ENCODE measurements around the gene MDM2. TPM values are rescaled to one million over a fixed set of nuclear protein-coding genes. Genes with fewer than 3 reads are reported as not detected.

Gene MDM2
- total RNA-seq, 1 experiment from 2014 or later, result 207 TPM

DNA sequence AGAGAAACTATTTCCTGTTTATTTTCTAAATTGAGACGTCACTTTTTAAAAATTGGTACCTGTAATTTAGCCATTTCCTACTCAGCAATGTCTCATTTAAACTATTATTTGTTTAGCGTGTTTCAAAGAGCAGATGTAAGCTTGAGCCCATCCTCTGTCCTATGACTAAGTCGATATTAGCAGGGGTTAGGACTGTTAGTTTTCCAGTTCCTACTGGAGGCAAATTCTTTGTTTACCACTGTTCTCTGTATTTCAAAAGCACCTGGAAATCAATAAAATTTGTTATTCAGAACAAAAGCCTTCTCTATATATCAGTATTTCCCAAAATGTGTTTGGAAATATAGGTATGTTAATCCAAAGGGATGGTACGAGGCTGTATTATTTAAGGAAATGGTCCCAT lies 42.4 kb downstream of the MDM2 start:
- no peak for ATAC-seq
- TF ChIP-seq ZNF512 (CRISPR knock-in tag; IDR thresholded peaks at IDR 0.05; ENCODE audit: borderline replicate concordance) (no peak), ZNF121 (CRISPR knock-in tag; IDR thresholded peaks at IDR 0.05) (no peak), ZNF317 (CRISPR knock-in tag; IDR thresholded peaks at IDR 0.05; ENCODE audit: borderline replicate concordance, low read depth) (no peak), RELA (CRISPR knock-in tag; IDR thresholded peaks at IDR 0.05; ENCODE audit: borderline replicate concordance) (no peak), MLX (CRISPR knock-in tag; IDR thresholded peaks at IDR 0.05) (no peak), USF2 (CRISPR knock-in tag; IDR thresholded peaks at IDR 0.05) (no peak), MXD4 (CRISPR knock-in tag; IDR thresholded peaks at IDR 0.05; ENCODE audit: borderline replicate concordance) (no peak), ARID4B (CRISPR knock-in tag; IDR thresholded peaks at IDR 0.05; ENCODE audit: borderline replicate concordance) (no peak), NR2C2 (CRISPR knock-in tag; IDR thresholded peaks at IDR 0.05) (no peak), TEAD1 (CRISPR knock-in tag; IDR thresholded peaks at IDR 0.05) (no peak), MYBL2 (CRISPR knock-in tag; IDR thresholded peaks at IDR 0.05) (no peak), ERG (CRISPR knock-in tag; IDR thresholded peaks at IDR 0.05) (no peak), TCF7 (CRISPR knock-in tag; IDR thresholded peaks at IDR 0.05; ENCODE audit: low read depth) (no peak), OVOL2 (CRISPR knock-in tag; IDR thresholded peaks at IDR 0.05; ENCODE audit: borderline replicate concordance) (no peak)
- TF ChIP-seq, protein P1, sequence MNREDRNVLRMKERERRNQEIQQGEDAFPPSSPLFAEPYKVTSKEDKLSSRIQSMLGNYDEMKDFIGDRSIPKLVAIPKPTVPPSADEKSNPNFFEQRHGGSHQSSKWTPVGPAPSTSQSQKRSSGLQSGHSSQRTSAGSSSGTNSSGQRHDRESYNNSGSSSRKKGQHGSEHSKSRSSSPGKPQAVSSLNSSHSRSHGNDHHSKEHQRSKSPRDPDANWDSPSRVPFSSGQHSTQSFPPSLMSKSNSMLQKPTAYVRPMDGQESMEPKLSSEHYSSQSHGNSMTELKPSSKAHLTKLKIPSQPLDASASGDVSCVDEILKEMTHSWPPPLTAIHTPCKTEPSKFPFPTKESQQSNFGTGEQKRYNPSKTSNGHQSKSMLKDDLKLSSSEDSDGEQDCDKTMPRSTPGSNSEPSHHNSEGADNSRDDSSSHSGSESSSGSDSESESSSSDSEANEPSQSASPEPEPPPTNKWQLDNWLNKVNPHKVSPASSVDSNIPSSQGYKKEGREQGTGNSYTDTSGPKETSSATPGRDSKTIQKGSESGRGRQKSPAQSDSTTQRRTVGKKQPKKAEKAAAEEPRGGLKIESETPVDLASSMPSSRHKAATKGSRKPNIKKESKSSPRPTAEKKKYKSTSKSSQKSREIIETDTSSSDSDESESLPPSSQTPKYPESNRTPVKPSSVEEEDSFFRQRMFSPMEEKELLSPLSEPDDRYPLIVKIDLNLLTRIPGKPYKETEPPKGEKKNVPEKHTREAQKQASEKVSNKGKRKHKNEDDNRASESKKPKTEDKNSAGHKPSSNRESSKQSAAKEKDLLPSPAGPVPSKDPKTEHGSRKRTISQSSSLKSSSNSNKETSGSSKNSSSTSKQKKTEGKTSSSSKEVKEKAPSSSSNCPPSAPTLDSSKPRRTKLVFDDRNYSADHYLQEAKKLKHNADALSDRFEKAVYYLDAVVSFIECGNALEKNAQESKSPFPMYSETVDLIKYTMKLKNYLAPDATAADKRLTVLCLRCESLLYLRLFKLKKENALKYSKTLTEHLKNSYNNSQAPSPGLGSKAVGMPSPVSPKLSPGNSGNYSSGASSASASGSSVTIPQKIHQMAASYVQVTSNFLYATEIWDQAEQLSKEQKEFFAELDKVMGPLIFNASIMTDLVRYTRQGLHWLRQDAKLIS (CRISPR knock-in tag; IDR thresholded peaks at IDR 0.05; ENCODE audit: borderline replicate concordance), result no peak
- Mint-ChIP-seq H3K27me3 (ENCODE audit: low read depth) (no peaks in the 10 kb centered on the region), H3K4me1 (no peaks in the 10 kb centered on the region), H3K4me3 (no peak overlapping the region), H3K27ac (no peak overlapping the region), H3K9me3 (no peaks in the 10 kb centered on the region), H3K36me3 (no peaks in the 10 kb centered on the region)
- CTCF ChIA-PET, result interaction anchor here (0.7 kb wide), 1 partner anchor 220 kb away, joined by 6 read pairs; no protein-coding TSS in a partner anchor
- POLR2A ChIA-PET, result no interaction called here
- DNase-seq (ENCODE audit: low spot score), result no peak
